Uterus (tissue), 4 donors: Measurements from ENCODE around the gene TANGO2. TPM values are rescaled to one million over a fixed set of nuclear protein-coding genes. Genes with fewer than 3 reads are reported as not detected.

Experiments used
- DNase-seq, 2 donors: peaks; one replicate each; pipeline ENCODE4 v3.0.0-alpha.2; 2019 to 2020
- H3K27ac ChIP-seq, 2 donors: fragments of 200-600 bp; sonication (generic); 1 replicate in 1 of 2; 2 replicates in 1 of 2; pipeline ENCODE4 v1.5.1; 2016 to 2018
- H3K27me3 ChIP-seq, 2 donors: fragments of 200-600 bp; sonication (generic); one replicate each; pipeline ENCODE4 v1.5.1; 2018 to 2019; ENCODE audit warnings: control low read depth in 1 of 2
- H3K36me3 ChIP-seq, 2 donors: fragments of 200-600 bp; sonication (generic); one replicate each; pipeline ENCODE4 v1.5.1; 2019; ENCODE audit warnings: control low read depth in 1 of 2
- H3K4me1 ChIP-seq, 2 donors: fragments of 200-600 bp; sonication (generic); one replicate each; pipeline ENCODE4 v1.5.1; 2018 to 2019; ENCODE audit warnings: control low read depth in 1 of 2
- H3K4me3 ChIP-seq, 2 donors: fragments of 200-600 bp; sonication (generic); 1 replicate in 1 of 2; 2 replicates in 1 of 2; pipeline ENCODE4 v1.5.1; 2018 to 2019; ENCODE audit warnings: mild to moderate bottlenecking in 1 of 2
- H3K9me3 ChIP-seq, 2 donors: fragments of 200-600 bp; sonication (generic); one replicate each; pipeline ENCODE4 v1.5.1; 2019; ENCODE audit warnings: control low read depth in 1 of 2
- POLR2A ChIP-seq, 2 donors: fragments of 450-650 bp; IDR thresholded peaks; one replicate each; pipeline ENCODE4 v1.6.1; 2016; ENCODE audit warnings: antibody characterized with exemption in 2 of 2, mild to moderate bottlenecking in 1 of 2, moderate library complexity in 1 of 2
- intact Hi-C: fragments of 100-400 bp; cut with DNase I; formaldehyde crosslinking; loops from one replicate; pipeline ENCODE4 v1.15.1; 2023; ENCODE audit warnings: low total_unique reads
- total RNA-seq, 4 donors: library from RNA; depleted of rRNA in 3 of 4; stranded (reverse); fragments of >200 nt in 3 of 4; gene quantifications; one replicate each; pipeline versions ENCODE4 v1.1.0 to v1.2.4, GENCODE V29; 2014 to 2023
- TF ChIP-seq, protein P1 (sequence below), 4 experiments: fragments of 200-600 bp in 2 of 4; fragments of 450-650 bp in 2 of 4; sonication (generic) in 2 of 4; IDR thresholded peaks; one replicate each; pipeline ENCODE4 v1.5.1; 2016 to 2019; ENCODE audit warnings: antibody characterized with exemption in 4 of 4, mild to moderate bottlenecking in 2 of 4, moderate library complexity in 1 of 4
- donor health status: DM: yes; HTN: yes; CAD: no.

The TANGO2 gene
- total RNA-seq, 4 donors from 2014 or later = 2.8 to 25.1 (median 13.3) TPM

- Histone ChIP-seq H3K36me3 (no peaks in the 10 kb centered on the region), H3K27me3 (no peaks in the 10 kb centered on the region), H3K4me1 (peaks cover 0 to 5% of the 10 kb centered on the region in 2 donors), H3K9me3 (peaks cover 0 to 12% of the 10 kb centered on the region in 2 donors), H3K27ac (no peak overlapping the region), H3K4me3 (no peak overlapping the region)
- TF ChIP-seq POLR2A (IDR thresholded peaks at IDR 0.05) = no peak
- TF ChIP-seq, protein P1, sequence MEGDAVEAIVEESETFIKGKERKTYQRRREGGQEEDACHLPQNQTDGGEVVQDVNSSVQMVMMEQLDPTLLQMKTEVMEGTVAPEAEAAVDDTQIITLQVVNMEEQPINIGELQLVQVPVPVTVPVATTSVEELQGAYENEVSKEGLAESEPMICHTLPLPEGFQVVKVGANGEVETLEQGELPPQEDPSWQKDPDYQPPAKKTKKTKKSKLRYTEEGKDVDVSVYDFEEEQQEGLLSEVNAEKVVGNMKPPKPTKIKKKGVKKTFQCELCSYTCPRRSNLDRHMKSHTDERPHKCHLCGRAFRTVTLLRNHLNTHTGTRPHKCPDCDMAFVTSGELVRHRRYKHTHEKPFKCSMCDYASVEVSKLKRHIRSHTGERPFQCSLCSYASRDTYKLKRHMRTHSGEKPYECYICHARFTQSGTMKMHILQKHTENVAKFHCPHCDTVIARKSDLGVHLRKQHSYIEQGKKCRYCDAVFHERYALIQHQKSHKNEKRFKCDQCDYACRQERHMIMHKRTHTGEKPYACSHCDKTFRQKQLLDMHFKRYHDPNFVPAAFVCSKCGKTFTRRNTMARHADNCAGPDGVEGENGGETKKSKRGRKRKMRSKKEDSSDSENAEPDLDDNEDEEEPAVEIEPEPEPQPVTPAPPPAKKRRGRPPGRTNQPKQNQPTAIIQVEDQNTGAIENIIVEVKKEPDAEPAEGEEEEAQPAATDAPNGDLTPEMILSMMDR (IDR thresholded peaks at IDR 0.05) = no peak
- no peak for DNase-seq
- intact Hi-C loops = no loop called here
These were observed 20.4 kb upstream of the TANGO2 start for GRCh38 chr22:20000246-20001081.

GRCh38 chr22:20001082-20001638 is 19.8 kb upstream of the TANGO2 start:
- intact Hi-C loops = no loop called here
- no peak overlapping the region for H3K27ac ChIP-seq
- no peaks in the 10 kb centered on the region for H3K36me3 ChIP-seq
- peaks cover 0 to 12% of the 10 kb centered on the region in 2 donors for H3K9me3 ChIP-seq
- H3K27me3 ChIP-seq = no peaks in the 10 kb centered on the region
- TF ChIP-seq POLR2A (IDR thresholded peaks at IDR 0.05) = no peak
- TF ChIP-seq, protein P1 (IDR thresholded peaks at IDR 0.05) = no peak
- no peaks in the 10 kb centered on the region for H3K4me1 ChIP-seq
- no peak overlapping the region for H3K4me3 ChIP-seq
- no peak for DNase-seq

GRCh38 chr22:20002128-20002527 is 18.8 kb upstream of the TANGO2 start:
- no peak for DNase-seq
- intact Hi-C loops = no loop called here

GRCh38 chr22:20002636-20003035 is 18.3 kb upstream of the TANGO2 start:
- Histone ChIP-seq H3K9me3 (peaks cover 0 to 12% of the 10 kb centered on the region in 2 donors), H3K27me3 (no peaks in the 10 kb centered on the region), H3K4me1 (no peaks in the 10 kb centered on the region), H3K36me3 (no peaks in the 10 kb centered on the region), H3K4me3 (no peak overlapping the region), H3K27ac (no peak overlapping the region)
- TF ChIP-seq POLR2A (IDR thresholded peaks at IDR 0.05) = no peak
- TF ChIP-seq, protein P1 (IDR thresholded peaks at IDR 0.05) = no peak
- intact Hi-C loops = no loop called here
- no peak for DNase-seq

More at GRCh38 chr22:20002128-20002527, 18.8 kb upstream of the TANGO2 start:
- H3K27ac ChIP-seq = no peak overlapping the region
- H3K27me3 ChIP-seq = no peaks in the 10 kb centered on the region
- TF ChIP-seq, protein P1 (IDR thresholded peaks at IDR 0.05) = no peak
- TF ChIP-seq POLR2A (IDR thresholded peaks at IDR 0.05) = no peak
- no peaks in the 10 kb centered on the region for H3K36me3 ChIP-seq
- no peak overlapping the region for H3K4me3 ChIP-seq
- H3K4me1 ChIP-seq = no peaks in the 10 kb centered on the region
- peaks cover 0 to 12% of the 10 kb centered on the region in 2 donors for H3K9me3 ChIP-seq

- DNase-seq = no peak
- no peak overlapping the region for H3K27ac ChIP-seq
- H3K36me3 ChIP-seq = no peaks in the 10 kb centered on the region
- no peak for TF ChIP-seq POLR2A (IDR thresholded peaks at IDR 0.05)
- TF ChIP-seq, protein P1 (IDR thresholded peaks at IDR 0.05) = no peak
- H3K4me1 ChIP-seq = no peaks in the 10 kb centered on the region
- H3K9me3 ChIP-seq = peaks cover 0 to 12% of the 10 kb centered on the region in 2 donors
- intact Hi-C loops = no loop called here
- no peaks in the 10 kb centered on the region for H3K27me3 ChIP-seq
- no peak overlapping the region for H3K4me3 ChIP-seq
These were observed 17.6 kb upstream of the TANGO2 start for GRCh38 chr22:20003304-20003703.
